K562 (cell line): ENCODE data around the gene ACAP3. TPM values are rescaled to one million over a fixed set of nuclear protein-coding genes. Genes with fewer than 3 reads are reported as not detected.

Experiments used
- AFF4 ChIP-seq: sonication (generic); formaldehyde crosslinking; IDR thresholded peaks from 2 replicates; pipeline ENCODE4 v1.8.0; 2023; ENCODE audit warnings: mild to moderate bottlenecking, missing genetic modification reagents
- BMI1 ChIP-seq: fragments of 150-350 bp; IDR thresholded peaks from 2 replicates; pipeline ENCODE4 v1.6.1; 2014; ENCODE audit warnings: low read length
- CBX5 ChIP-seq: IDR thresholded peaks from 2 replicates; pipeline ENCODE4 v1.6.1; 2014; ENCODE audit warnings: low read depth, borderline replicate concordance
- HMG20A ChIP-seq: fragments of 450-650 bp; formaldehyde crosslinking; conservative IDR thresholded peaks from 2 replicates; pipeline ENCODE4 v1.4.0; 2020; ENCODE audit warnings: mild to moderate bottlenecking, mixed read lengths
- MYBL2 ChIP-seq, 2 experiments: fragments of 450-650 bp in 1 of 2; sonication (generic) in 1 of 2; formaldehyde crosslinking in 1 of 2; IDR thresholded peaks; 2 replicates each; pipeline versions ENCODE4 v1.6.1 to v1.8.1; 2017 to 2022; ENCODE audit warnings: borderline replicate concordance in 1 of 2, inconsistent platforms in 1 of 2, low read depth in 1 of 2, mild to moderate bottlenecking in 1 of 2, missing genetic modification reagents in 1 of 2, moderate library complexity in 1 of 2
- SIN3A ChIP-seq, 2 experiments: fragments of 150-350 bp in 1 of 2; IDR thresholded peaks; 2 replicates each; pipeline ENCODE4 v1.6.1; 2011 to 2016; ENCODE audit warnings: borderline replicate concordance in 2 of 2, low read depth in 2 of 2, low read length in 2 of 2, mild to moderate bottlenecking in 2 of 2, moderate library complexity in 2 of 2; ENCODE audit not compliant: control insufficient read depth in 1 of 2
- SMARCA4 ChIP-seq: fragments of 450-650 bp; IDR thresholded peaks from 2 replicates; pipeline ENCODE4 v1.6.1; 2016
- SMARCC2 ChIP-seq: fragments of 450-650 bp; IDR thresholded peaks from 2 replicates; pipeline ENCODE4 v1.6.1; 2017; ENCODE audit warnings: antibody characterized with exemption, moderate library complexity, mild to moderate bottlenecking, low read depth
- ZNF274 ChIP-seq: IDR thresholded peaks from 2 replicates; pipeline ENCODE4 v1.6.1; 2011; ENCODE audit warnings: low read depth, mild to moderate bottlenecking, low read length, moderate library complexity, borderline replicate concordance
- ZNF324 ChIP-seq: fragments of 250-450 bp; sonication (Bioruptor Pico); IDR thresholded peaks from 2 replicates; pipeline ENCODE4 v1.4.0; 2020; ENCODE audit warnings: mild to moderate bottlenecking
- ZZZ3 ChIP-seq: fragments of 450-650 bp; IDR thresholded peaks from 2 replicates; pipeline ENCODE4 v1.6.1; 2016; ENCODE audit warnings: antibody characterized with exemption, mild to moderate bottlenecking, moderate library complexity
- polyA plus RNA-seq, 8 experiments: library from polyadenylated mRNA; depleted of rRNA in 4 of 8; stranded (reverse) in 5 of 8; unstranded in 3 of 8; fragments of >200 nt; fragmentation: Nextera tagmentation in 2 of 8; fragmentation: Illumina TruSeq in 1 of 8; extraction: Ambion mirVana in 2 of 8; extraction: Trizol in 1 of 8; gene quantifications; 2 replicates each; pipeline versions ENCODE4 v1.2.1 to v1.2.3, GENCODE V29; 2011 to 2014; ENCODE audit warnings: inconsistent platforms in 1 of 8, missing spikeins in 1 of 8
- total RNA-seq, 7 experiments: library from RNA; depleted of rRNA in 6 of 7; stranded (reverse); fragments of >200 nt in 6 of 7; fragmentation: Illumina TruSeq in 2 of 7; extraction: Trizol in 2 of 7; gene quantifications; 2 replicates each; pipeline versions ENCODE4 v1.2.1 to v1.2.3, GENCODE V29; 2011 to 2021; ENCODE audit warnings: low replicate concordance in 1 of 7
- TF ChIP-seq, protein P1 (sequence below): fragments of 450-650 bp; formaldehyde crosslinking; IDR thresholded peaks from 2 replicates; pipeline ENCODE4 v1.4.0; 2022; ENCODE audit warnings: missing genetic modification characterization
- TF ChIP-seq, protein P2 (sequence below): fragments of 450-650 bp; IDR thresholded peaks from 2 replicates; pipeline ENCODE4 v1.6.1; 2016; ENCODE audit warnings: borderline replicate concordance
- TF ChIP-seq, protein P3 (sequence below): sonication (generic); formaldehyde crosslinking; IDR thresholded peaks from 2 replicates; pipeline ENCODE4 v1.8.0; 2022; ENCODE audit warnings: missing genetic modification reagents, mild to moderate bottlenecking, borderline replicate concordance
- TF ChIP-seq, protein P4 (sequence below): fragments of 200-800 bp; sonication (Bioruptor generic); IDR thresholded peaks from 2 replicates; pipeline ENCODE4 v1.6.1; 2017; ENCODE audit warnings: missing genetic modification characterization, missing compliant biosample characterization

Gene ACAP3
- total and polyA plus RNA-seq, 9 of the 15 experiments (the other 6 are each of a cell fraction or from before 2014, with no cell fraction given) = 0.01 to 49.0 (median 12.0) TPM

- TF ChIP-seq AFF4 (CRISPR knock-in tag) (no peak), ZNF274 (no peak), HMG20A (CRISPR knock-in tag) (no peak), SIN3A (IDR thresholded peaks at IDR 0.05; ENCODE audit: borderline replicate concordance in 2 of 2, control insufficient read depth in 1 of 2, low read depth in 2 of 2, low read length in 2 of 2) (peak in 1 of 2 experiments; percentile 63; a peak in 2 of 4 replicates), SMARCA4 (0 out of 2 replicates have a peak, but pooled peaks have one; percentile 19), SMARCC2 (0 out of 2 replicates have a peak, but pooled peaks have one; percentile 32), ZNF324 (CRISPR knock-in tag) (no peak), BMI1 (no peak), ZZZ3 (no peak), MYBL2 (IDR thresholded peaks at IDR 0.05; ENCODE audit: low read depth) (no peak), MYBL2 (CRISPR knock-in tag; IDR thresholded peaks at IDR 0.05; ENCODE audit: borderline replicate concordance) (no peak), CBX5 (no peak)
- TF ChIP-seq, protein P1, sequence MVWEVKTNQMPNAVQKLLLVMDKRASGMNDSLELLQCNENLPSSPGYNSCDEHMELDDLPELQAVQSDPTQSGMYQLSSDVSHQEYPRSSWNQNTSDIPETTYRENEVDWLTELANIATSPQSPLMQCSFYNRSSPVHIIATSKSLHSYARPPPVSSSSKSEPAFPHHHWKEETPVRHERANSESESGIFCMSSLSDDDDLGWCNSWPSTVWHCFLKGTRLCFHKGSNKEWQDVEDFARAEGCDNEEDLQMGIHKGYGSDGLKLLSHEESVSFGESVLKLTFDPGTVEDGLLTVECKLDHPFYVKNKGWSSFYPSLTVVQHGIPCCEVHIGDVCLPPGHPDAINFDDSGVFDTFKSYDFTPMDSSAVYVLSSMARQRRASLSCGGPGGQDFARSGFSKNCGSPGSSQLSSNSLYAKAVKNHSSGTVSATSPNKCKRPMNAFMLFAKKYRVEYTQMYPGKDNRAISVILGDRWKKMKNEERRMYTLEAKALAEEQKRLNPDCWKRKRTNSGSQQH (CRISPR knock-in tag) = no peak
- TF ChIP-seq, protein P2, sequence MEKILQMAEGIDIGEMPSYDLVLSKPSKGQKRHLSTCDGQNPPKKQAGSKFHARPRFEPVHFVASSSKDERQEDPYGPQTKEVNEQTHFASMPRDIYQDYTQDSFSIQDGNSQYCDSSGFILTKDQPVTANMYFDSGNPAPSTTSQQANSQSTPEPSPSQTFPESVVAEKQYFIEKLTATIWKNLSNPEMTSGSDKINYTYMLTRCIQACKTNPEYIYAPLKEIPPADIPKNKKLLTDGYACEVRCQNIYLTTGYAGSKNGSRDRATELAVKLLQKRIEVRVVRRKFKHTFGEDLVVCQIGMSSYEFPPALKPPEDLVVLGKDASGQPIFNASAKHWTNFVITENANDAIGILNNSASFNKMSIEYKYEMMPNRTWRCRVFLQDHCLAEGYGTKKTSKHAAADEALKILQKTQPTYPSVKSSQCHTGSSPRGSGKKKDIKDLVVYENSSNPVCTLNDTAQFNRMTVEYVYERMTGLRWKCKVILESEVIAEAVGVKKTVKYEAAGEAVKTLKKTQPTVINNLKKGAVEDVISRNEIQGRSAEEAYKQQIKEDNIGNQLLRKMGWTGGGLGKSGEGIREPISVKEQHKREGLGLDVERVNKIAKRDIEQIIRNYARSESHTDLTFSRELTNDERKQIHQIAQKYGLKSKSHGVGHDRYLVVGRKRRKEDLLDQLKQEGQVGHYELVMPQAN = no peak
- TF ChIP-seq, protein P3, sequence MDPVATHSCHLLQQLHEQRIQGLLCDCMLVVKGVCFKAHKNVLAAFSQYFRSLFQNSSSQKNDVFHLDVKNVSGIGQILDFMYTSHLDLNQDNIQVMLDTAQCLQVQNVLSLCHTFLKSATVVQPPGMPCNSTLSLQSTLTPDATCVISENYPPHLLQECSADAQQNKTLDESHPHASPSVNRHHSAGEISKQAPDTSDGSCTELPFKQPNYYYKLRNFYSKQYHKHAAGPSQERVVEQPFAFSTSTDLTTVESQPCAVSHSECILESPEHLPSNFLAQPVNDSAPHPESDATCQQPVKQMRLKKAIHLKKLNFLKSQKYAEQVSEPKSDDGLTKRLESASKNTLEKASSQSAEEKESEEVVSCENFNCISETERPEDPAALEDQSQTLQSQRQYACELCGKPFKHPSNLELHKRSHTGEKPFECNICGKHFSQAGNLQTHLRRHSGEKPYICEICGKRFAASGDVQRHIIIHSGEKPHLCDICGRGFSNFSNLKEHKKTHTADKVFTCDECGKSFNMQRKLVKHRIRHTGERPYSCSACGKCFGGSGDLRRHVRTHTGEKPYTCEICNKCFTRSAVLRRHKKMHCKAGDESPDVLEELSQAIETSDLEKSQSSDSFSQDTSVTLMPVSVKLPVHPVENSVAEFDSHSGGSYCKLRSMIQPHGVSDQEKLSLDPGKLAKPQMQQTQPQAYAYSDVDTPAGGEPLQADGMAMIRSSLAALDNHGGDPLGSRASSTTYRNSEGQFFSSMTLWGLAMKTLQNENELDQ = no peak
- TF ChIP-seq, protein P4, sequence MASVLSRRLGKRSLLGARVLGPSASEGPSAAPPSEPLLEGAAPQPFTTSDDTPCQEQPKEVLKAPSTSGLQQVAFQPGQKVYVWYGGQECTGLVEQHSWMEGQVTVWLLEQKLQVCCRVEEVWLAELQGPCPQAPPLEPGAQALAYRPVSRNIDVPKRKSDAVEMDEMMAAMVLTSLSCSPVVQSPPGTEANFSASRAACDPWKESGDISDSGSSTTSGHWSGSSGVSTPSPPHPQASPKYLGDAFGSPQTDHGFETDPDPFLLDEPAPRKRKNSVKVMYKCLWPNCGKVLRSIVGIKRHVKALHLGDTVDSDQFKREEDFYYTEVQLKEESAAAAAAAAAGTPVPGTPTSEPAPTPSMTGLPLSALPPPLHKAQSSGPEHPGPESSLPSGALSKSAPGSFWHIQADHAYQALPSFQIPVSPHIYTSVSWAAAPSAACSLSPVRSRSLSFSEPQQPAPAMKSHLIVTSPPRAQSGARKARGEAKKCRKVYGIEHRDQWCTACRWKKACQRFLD (CRISPR knock-in tag) = no peak
These were observed 2.2 kb downstream of the ACAP3 start (continued) for GRCh38 chr1:1305300-1306069.
